Activated T-helper 1 cell treated with anti-CD3 and anti-CD28 coated beads, Interleukin-12 subunit alpha, Interleukin-12 subunit beta, Interleukin-2, Interleukin-4 antibody, amounts not matched to agents 30 ng/mL and 10 ng/mL and 1 ng/mL, durations not matched to agents 14 hours and 24 hours and 36 hours (primary cell): ENCODE results near the gene BMPR2. TPM values are rescaled to one million over a fixed set of nuclear protein-coding genes. Genes with fewer than 3 reads are reported as not detected.
"Not testable (repeated sequence)": the region's sequence is repeated elsewhere in the genome, so short reads cannot be mapped to it uniquely, and the experiment has no call there.

Experiments used
- DNase-seq: peaks from one replicate; pipeline ENCODE4 v3.0.0; 2021; ENCODE audit warnings: low spot score
- H3K27ac Mint-ChIP-seq: one replicate; pipeline ENCODE4 v1.8.0; 2021; ENCODE audit warnings: mild to moderate bottlenecking, mixed read lengths
- H3K27me3 Mint-ChIP-seq: one replicate; pipeline ENCODE4 v1.8.0; 2022; ENCODE audit warnings: mild to moderate bottlenecking, moderate library complexity, mixed read lengths; ENCODE audit not compliant: insufficient read depth
- H3K36me3 Mint-ChIP-seq: one replicate; pipeline ENCODE4 v1.8.0; 2021; ENCODE audit warnings: low read depth, mixed read lengths
- H3K4me1 Mint-ChIP-seq: one replicate; pipeline ENCODE4 v1.8.0; 2021; ENCODE audit warnings: low read depth, mixed read lengths
- H3K4me3 Mint-ChIP-seq: one replicate; pipeline ENCODE4 v1.8.0; 2021; ENCODE audit warnings: mild to moderate bottlenecking, moderate library complexity, mixed read lengths
- H3K9me3 Mint-ChIP-seq: one replicate; pipeline ENCODE4 v1.8.0; 2021; ENCODE audit warnings: mixed read lengths
- intact Hi-C: fragments of 100-400 bp; cut with micrococcal nuclease; formaldehyde crosslinking; loops from one replicate; pipeline ENCODE4 v1.15.1; 2024
- total RNA-seq: library from RNA; stranded (reverse); gene quantifications from 2 replicates; pipeline ENCODE4 v1.2.3, GENCODE V29; 2022

Gene BMPR2
- 5.5 and 6.1 TPM in 2 replicates for total RNA-seq

DNA sequence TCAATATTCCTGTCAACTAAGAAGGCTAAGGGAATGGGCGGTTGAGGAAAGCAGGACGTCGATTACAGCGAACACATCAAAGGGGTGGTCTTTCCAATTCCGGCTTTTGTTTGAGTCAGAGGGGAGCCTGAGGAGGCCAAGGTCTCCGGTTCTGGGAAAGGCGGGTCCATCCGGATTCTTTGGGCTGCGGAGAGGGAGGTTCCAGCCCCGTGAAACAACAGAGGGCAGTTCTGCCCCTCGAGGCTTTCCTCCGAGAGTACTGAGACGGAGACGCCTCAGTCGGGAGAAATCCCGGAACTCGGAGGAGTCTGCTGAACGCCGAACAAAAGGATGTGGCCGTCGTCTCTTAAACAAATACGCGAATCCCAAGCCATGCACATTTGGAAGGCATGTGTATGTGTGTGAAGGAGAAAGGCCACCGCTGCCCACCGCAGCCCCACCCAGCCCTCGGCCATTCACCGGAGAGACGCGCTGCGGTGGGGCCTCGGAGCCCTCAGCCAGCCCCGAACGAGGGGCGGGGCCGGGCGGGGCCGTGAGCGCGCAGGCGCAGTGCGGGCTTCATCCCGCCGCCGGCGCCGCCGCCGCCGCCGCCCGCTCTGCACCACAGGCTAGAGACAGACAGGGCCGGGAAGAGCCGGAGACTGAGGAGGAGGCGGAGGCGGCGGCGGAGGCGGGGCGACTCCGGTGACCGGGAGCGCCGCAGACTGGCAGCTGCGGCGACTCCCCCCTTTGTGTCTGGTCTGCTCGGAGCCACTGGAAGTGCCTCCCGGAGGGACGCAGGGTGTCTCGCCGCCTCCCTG, at the start of gene BMPR2:
Gene BMPR2, plus strand, starts transcription at position 719 of the 800 bp plus-strand sequence. CDS start 1,148 bp downstream, outside the sequence.
- Mint-ChIP-seq H3K9me3 (no peaks in the 10 kb centered on the region), H3K36me3 (peaks cover 3% of the 10 kb centered on the region), H3K27ac (peak within 1 kb of the TSS; percentile 83), H3K27me3 (no peaks in the 10 kb centered on the region), H3K4me3 (peak within 1 kb of the TSS; percentile 99), H3K4me1 (peaks cover 31% of the 10 kb centered on the region)
- DNase-seq: peak; percentile 84
- intact Hi-C loops: loop anchor here (1.0 to 10.0 kb wide), 12 partner anchors 79 to 1259 kb away; partner anchors contain the start of genes ALS2, CFLAR, CYP20A1 and FAM117B

DNA sequence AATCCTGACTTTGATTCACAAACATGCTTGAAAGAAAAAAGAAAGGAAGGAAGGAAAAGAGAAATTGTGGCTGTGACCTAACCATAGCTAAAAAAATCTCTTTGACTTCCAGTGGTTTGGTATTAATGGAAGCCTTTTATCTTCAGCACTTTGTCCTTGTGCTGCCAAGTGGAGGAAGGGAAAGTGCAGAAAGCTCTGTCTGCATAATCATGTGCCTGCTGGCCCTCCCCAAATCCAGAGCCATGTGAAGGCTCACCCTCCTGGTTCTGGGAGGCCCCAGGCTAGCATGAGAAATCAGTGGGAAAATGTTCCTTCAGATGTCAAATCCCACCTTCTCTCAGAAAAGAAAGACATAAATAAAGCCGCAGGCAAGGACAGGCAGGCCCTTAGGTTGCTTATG, 48.3 kb upstream of the BMPR2 start:
- H3K27ac Mint-ChIP-seq: no peak overlapping the region
- no peak overlapping the region for H3K4me3 Mint-ChIP-seq
- intact Hi-C loops: no loop called here

DNA sequence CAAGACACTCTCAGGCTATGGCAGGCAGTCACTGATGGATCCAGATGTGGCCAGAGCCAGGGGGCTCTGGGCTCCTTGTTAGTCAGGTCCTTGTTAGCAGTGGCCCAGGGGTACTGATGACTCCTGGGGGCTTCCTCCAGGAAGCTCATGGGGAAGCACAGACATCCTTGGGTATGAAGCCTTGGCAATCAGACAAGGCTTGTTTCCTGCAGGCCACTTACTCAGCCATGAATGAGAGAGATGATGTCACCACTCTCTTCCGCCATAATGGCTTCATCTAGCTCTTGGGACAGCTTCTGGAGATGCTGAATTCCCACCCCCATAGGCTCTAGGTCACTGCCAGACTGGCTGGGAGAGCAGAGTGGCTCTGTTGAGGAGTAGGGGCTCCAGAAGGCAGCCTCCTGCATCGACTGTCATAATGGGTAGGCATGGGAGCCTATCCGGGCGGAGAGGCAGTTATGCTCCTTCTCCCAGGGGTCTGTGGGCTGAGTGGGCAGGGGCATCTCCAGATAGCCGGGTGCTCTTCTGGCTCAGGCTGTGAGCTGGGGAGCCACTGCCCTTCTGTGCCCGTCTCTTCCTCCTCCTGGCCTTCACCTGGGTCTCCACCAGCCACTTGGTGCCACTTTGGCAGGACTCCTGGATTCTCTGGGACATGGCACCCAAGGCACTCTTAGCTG, 40.2 kb upstream of the BMPR2 start:
- intact Hi-C loops: no loop called here
- Mint-ChIP-seq H3K9me3 (no peaks in the 10 kb centered on the region), H3K36me3 (no peaks in the 10 kb centered on the region), H3K27ac (no peak overlapping the region), H3K4me3 (no peak overlapping the region), H3K27me3 (no peaks in the 10 kb centered on the region), H3K4me1 (no peaks in the 10 kb centered on the region)
- DNase-seq: no peak

More for the DNA sequence above, 48.3 kb upstream of the BMPR2 start:
- no peaks in the 10 kb centered on the region for H3K9me3 Mint-ChIP-seq
- DNase-seq: no peak
- no peaks in the 10 kb centered on the region for H3K4me1 Mint-ChIP-seq
- no peaks in the 10 kb centered on the region for H3K36me3 Mint-ChIP-seq
- H3K27me3 Mint-ChIP-seq: no peaks in the 10 kb centered on the region

DNA sequence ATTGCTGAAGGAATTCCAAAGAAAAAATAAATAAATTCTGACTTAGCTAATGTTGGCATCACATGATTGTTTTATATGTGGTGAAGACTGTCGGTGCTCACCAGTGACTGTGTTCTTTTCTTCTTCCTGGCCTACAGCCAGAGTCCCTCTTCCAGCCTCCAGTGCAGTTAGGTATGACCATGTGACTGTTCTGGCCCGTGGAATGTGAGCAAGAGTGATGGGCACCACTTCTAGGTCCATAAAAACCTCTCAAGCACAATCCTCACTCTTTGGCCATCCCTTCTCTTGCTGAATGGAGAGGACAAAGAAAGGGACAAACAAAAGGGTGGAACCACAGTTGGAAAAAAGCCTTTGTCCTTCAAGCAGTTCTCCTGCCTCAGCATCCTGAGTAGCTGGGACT, 39.0 kb upstream of the BMPR2 start:
- Mint-ChIP-seq H3K4me1 (no peaks in the 10 kb centered on the region), H3K9me3 (no peaks in the 10 kb centered on the region), H3K27ac (no peak overlapping the region), H3K36me3 (no peaks in the 10 kb centered on the region), H3K27me3 (no peaks in the 10 kb centered on the region), H3K4me3 (no peak overlapping the region)
- DNase-seq: no peak
- intact Hi-C loops: no loop called here

DNA sequence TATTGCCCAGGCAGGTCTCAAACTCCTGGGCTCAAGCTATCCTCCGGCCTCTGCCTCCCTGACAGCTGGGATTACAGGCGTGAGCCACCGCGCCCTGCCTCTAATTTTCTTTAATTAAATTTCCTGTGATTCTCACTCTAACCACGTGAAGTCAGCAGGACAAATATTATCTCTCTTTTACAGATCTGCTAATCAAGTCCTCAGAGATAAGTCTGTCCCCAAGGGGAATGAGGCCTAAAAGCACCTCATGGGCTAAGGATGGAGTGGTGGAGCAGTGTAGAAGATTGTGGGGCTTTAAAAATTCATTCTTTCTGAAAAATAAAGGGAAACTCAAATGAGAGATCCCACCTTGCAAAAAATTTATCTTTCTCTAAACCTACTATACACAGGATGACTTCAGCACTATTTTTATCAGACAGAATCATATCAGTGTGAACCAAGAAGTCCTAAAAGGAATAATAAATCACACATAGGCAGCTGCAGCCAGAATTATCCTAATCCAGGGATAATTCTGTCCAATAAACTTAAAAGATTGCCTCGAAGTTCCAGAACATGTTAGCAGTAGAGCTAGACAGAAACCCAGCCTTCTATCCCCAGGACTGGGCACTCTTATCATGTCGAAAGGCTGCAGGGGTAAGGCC, 38.3 kb upstream of the BMPR2 start:
- H3K27me3 Mint-ChIP-seq: no peaks in the 10 kb centered on the region
- no peak overlapping the region for H3K4me3 Mint-ChIP-seq
- DNase-seq: no peak
- H3K4me1 Mint-ChIP-seq: no peaks in the 10 kb centered on the region
- no peak overlapping the region for H3K27ac Mint-ChIP-seq
- no peaks in the 10 kb centered on the region for H3K9me3 Mint-ChIP-seq
- intact Hi-C loops: no loop called here
- H3K36me3 Mint-ChIP-seq: no peaks in the 10 kb centered on the region

GRCh38 chr2:202339071-202339870, 36.9 kb upstream of the BMPR2 start:
- Mint-ChIP-seq H3K4me3 (no peak overlapping the region), H3K27me3 (no peaks in the 10 kb centered on the region), H3K36me3 (no peaks in the 10 kb centered on the region), H3K27ac (no peak overlapping the region), H3K4me1 (no peaks in the 10 kb centered on the region), H3K9me3 (no peaks in the 10 kb centered on the region)
- no peak for DNase-seq
- intact Hi-C loops: no loop called here

DNA sequence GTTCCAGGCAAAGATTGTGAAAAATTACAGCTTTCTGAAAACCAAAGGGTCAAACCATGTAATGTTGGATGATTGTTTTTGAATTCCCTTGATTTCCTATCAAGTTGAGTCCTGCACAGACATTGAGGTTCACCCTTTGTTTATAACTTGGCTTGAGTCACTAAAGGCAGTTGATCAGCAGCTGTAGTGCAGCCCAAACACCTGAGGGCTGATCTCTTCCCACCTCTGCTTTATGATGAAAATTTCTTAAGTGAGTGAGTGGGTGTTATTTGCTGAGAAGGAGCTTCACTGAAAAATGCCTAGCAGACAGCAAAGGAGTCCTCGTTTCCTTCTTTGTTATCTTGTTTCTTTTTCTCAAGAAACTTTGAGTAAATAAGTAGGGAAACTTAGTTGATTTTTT, 31.9 kb upstream of the BMPR2 start:
- H3K27ac Mint-ChIP-seq: no peak overlapping the region
- intact Hi-C loops: no loop called here

DNA sequence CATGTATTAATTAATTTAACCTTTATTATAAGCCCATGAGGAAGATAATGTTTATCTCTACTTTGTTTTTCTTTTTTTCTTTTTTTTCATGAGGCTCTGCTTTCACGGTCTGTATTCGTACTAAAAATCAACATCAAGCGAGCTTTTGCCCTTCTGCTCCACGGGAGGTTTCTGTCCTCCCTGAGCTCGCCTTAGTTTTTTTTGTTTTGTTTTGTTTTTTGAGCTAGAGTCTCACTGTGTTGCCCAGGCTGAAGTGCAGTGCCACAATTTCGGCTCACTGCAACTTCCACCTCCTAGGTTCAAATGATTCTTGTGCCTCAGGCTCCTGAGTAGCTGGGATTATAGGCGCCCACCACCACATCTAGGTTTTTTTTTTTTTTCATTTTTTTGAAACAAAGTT, 29.9 kb upstream of the BMPR2 start:
- no peak for DNase-seq
- H3K4me1 Mint-ChIP-seq: no peaks in the 10 kb centered on the region
- no peak overlapping the region for H3K27ac Mint-ChIP-seq
- no peaks in the 10 kb centered on the region for H3K36me3 Mint-ChIP-seq
- intact Hi-C loops: no loop called here
- H3K4me3 Mint-ChIP-seq: no peak overlapping the region
- H3K27me3 Mint-ChIP-seq: no peaks in the 10 kb centered on the region
- no peaks in the 10 kb centered on the region for H3K9me3 Mint-ChIP-seq

More for the DNA sequence above, 31.9 kb upstream of the BMPR2 start:
- no peak overlapping the region for H3K4me3 Mint-ChIP-seq
- H3K9me3 Mint-ChIP-seq: no peaks in the 10 kb centered on the region
- no peaks in the 10 kb centered on the region for H3K27me3 Mint-ChIP-seq
- no peaks in the 10 kb centered on the region for H3K4me1 Mint-ChIP-seq
- no peaks in the 10 kb centered on the region for H3K36me3 Mint-ChIP-seq
- DNase-seq: no peak

DNA sequence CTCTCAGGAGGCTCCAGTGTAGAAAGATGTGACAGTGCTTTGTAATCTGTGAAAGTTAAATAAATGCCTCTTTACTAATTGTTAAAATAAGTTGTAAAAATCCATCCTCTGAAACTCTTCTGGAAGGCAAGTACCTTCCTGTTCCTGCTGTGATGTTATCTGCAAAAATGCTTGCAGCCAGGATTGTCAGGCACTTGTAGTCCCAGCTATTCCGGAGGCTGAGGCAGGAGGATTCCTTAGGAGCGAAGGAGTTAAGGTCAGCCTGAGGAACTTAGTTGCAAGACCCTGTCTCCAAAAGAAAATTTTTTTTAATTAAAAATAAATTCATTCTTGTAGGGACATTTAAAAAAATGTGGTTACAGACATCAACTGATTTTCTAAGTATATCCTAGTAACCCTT, 22.7 kb upstream of the BMPR2 start:
- no peaks in the 10 kb centered on the region for H3K4me1 Mint-ChIP-seq
- DNase-seq: no peak
- no peaks in the 10 kb centered on the region for H3K36me3 Mint-ChIP-seq
- H3K4me3 Mint-ChIP-seq: no peak overlapping the region
- H3K27me3 Mint-ChIP-seq: no peaks in the 10 kb centered on the region
- intact Hi-C loops: no loop called here
- H3K27ac Mint-ChIP-seq: no peak overlapping the region
- no peaks in the 10 kb centered on the region for H3K9me3 Mint-ChIP-seq

- H3K9me3 Mint-ChIP-seq: no peaks in the 10 kb centered on the region
- no peak overlapping the region for H3K4me3 Mint-ChIP-seq
- H3K27me3 Mint-ChIP-seq: no peaks in the 10 kb centered on the region
Observed at GRCh38 chr2:202355993-202356505, 20.1 kb upstream of the BMPR2 start.

GRCh38 chr2:202358924-202359323, 17.2 kb upstream of the BMPR2 start:
- DNase-seq, H3K4me1 Mint-ChIP-seq, H3K27ac Mint-ChIP-seq, intact Hi-C loops, H3K36me3 Mint-ChIP-seq, H3K9me3 Mint-ChIP-seq, H3K27me3 Mint-ChIP-seq, H3K4me3 Mint-ChIP-seq: not testable (repeated sequence)

More at GRCh38 chr2:202355993-202356505, 20.1 kb upstream of the BMPR2 start:
- DNase-seq: no peak
- Mint-ChIP-seq H3K4me1 (no peaks in the 10 kb centered on the region), H3K36me3 (no peaks in the 10 kb centered on the region), H3K27ac (no peak overlapping the region)
- intact Hi-C loops: no loop called here

- Mint-ChIP-seq H3K9me3 (no peaks in the 10 kb centered on the region), H3K4me3 (no peak overlapping the region), H3K36me3 (no peaks in the 10 kb centered on the region), H3K4me1 (no peaks in the 10 kb centered on the region), H3K27ac (no peak overlapping the region), H3K27me3 (peaks cover 3% of the 10 kb centered on the region)
- no peak for DNase-seq
- intact Hi-C loops: no loop called here
Observed at GRCh38 chr2:202360646-202361045, 15.5 kb upstream of the BMPR2 start.
